ENCODE results near the gene C15orf40.

DNA sequence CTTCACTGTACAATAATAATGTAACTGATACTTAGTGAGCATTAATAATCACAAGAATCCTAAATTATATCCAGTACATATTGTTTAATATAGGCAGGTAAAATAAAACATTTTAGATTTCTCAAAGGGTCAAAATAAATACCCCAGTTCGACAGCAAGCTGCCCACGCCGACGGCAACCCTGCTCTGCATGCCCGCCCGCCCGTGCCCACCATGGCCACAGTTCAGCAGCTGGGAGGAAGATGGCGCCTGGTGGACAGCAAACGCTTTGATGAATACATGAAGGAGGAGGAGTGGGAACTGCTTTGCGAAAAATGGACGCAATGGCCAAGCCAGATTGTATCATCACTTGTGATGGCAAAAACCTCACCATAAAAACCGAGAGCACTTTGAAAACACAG, 32.7 kb upstream of the C15orf40 start:
- TF ChIP-seq, protein P1, sequence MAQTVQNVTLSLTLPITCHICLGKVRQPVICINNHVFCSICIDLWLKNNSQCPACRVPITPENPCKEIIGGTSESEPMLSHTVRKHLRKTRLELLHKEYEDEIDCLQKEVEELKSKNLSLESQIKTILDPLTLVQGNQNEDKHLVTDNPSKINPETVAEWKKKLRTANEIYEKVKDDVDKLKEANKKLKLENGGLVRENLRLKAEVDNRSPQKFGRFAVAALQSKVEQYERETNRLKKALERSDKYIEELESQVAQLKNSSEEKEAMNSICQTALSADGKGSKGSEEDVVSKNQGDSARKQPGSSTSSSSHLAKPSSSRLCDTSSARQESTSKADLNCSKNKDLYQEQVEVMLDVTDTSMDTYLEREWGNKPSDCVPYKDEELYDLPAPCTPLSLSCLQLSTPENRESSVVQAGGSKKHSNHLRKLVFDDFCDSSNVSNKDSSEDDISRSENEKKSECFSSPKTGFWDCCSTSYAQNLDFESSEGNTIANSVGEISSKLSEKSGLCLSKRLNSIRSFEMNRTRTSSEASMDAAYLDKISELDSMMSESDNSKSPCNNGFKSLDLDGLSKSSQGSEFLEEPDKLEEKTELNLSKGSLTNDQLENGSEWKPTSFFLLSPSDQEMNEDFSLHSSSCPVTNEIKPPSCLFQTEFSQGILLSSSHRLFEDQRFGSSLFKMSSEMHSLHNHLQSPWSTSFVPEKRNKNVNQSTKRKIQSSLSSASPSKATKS (CRISPR knock-in tag; IDR thresholded peaks at IDR 0.05): no peak
- no peak for TF ChIP-seq WIZ (CRISPR knock-in tag; IDR thresholded peaks at IDR 0.05)
- TF ChIP-seq BRD4 (CRISPR knock-in tag; IDR thresholded peaks at IDR 0.05): no peak
- TF ChIP-seq KDM1A (CRISPR knock-in tag; IDR thresholded peaks at IDR 0.05): no peak
- TF ChIP-seq ZSCAN20 (CRISPR knock-in tag; IDR thresholded peaks at IDR 0.05; ENCODE audit: borderline replicate concordance): no peak
- TF ChIP-seq EZH2 (conservative IDR thresholded peaks at IDR 0.05; ENCODE audit: low read depth, low read length): no peak
- TF ChIP-seq FOSL1 (CRISPR knock-in tag; IDR thresholded peaks at IDR 0.05; ENCODE audit: borderline replicate concordance): no peak
- TF ChIP-seq, protein P2, sequence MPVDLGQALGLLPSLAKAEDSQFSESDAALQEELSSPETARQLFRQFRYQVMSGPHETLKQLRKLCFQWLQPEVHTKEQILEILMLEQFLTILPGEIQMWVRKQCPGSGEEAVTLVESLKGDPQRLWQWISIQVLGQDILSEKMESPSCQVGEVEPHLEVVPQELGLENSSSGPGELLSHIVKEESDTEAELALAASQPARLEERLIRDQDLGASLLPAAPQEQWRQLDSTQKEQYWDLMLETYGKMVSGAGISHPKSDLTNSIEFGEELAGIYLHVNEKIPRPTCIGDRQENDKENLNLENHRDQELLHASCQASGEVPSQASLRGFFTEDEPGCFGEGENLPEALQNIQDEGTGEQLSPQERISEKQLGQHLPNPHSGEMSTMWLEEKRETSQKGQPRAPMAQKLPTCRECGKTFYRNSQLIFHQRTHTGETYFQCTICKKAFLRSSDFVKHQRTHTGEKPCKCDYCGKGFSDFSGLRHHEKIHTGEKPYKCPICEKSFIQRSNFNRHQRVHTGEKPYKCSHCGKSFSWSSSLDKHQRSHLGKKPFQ (CRISPR knock-in tag; IDR thresholded peaks at IDR 0.05; ENCODE audit: insufficient replicate concordance): no peak

Data from HepG2 (cell line).